ENCODE measurements around the gene ZBTB2. TPM values are rescaled to one million over a fixed set of nuclear protein-coding genes. Genes with fewer than 3 reads are reported as not detected.
"Not testable (repeated sequence)": the region's sequence is repeated elsewhere in the genome, so short reads cannot be mapped to it uniquely, and the experiment has no call there.

The ZBTB2 gene
- total RNA-seq, 1 donor from 2014 or later: 16.6 TPM

GRCh38 chr6:151330130-151330696 is 61.1 kb downstream of the ZBTB2 start:
- no peak for DNase-seq (ENCODE audit: low spot score)

DNA sequence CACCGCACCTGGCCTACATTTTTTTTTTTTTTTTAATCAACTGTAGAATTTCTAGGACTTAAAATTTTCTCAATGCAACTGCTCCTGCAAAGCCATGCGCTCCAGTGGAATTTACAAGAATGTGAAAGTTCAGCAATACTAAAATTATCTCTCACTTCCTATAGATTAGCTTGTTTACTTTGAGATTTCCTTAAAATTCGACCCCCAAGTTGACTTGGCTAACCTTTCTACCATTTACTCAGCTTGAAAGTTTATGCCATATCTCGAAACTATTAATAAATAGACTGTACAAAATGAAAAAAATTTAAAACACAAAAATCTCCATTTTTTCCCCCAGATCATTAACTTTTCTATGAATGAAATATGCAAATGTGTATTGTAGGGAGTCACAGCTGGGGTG is 64.3 kb downstream of the ZBTB2 start:
- no peak for DNase-seq (ENCODE audit: low spot score)

- no peak for DNase-seq (ENCODE audit: low spot score)
Measured at GRCh38 chr6:151326116-151326825, 65.1 kb downstream of the ZBTB2 start.

DNA sequence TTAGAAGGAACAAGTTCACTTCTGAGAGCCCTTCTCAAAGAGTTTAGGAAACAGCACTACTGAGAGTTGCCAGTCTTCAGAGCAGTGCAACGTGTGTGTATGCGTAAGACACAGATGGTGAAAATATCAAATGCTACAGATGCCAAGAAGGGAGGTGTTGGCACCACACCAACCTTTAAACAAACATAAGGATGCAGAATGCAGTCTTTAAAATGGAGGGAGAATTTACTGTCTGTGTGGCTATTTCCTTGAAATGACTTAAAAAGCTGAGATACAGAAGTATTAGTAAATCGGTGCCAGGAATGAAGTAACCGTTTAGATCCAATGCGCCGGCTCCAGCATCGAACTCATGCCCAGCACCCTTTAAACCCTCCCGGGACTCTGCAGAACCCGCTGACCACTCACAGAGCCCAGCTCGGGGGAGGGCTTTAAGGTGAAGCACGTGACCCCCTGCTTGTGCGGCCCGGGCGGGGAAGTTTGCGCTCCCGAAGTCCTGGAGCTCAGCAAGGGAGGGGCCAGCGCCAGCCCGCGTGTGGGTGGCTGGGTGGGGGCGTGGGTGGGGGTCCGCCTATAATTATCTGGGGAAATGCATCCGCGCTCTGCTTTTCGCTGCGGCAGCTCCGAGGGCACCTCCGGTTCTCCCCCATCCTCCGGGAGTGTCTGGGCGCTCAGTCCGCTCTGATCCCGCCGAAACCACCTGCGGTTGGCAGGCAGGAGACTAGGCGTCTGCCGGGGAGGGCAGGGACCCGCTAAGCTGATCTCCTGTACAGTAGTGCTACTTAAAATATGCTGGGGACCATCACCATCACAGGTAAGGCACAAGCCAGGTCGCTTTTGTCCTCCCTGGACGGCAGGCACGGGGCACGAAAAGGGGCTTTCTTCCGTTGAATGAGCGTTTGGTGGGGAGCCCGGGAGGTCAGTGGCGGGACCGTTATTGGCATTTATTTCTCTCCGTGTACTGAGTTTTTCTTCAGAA is 66.0 kb downstream of the ZBTB2 start:
- peak; percentile 49 for DNase-seq (ENCODE audit: low spot score)

- DNase-seq (ENCODE audit: low spot score): no peak
Measured at GRCh38 chr6:151324488-151324825, 66.9 kb downstream of the ZBTB2 start.

GRCh38 chr6:151323791-151324487 is 67.4 kb downstream of the ZBTB2 start:
- peak; percentile 89 for DNase-seq (ENCODE audit: low spot score)

- no peak for DNase-seq (ENCODE audit: low spot score)
Measured at GRCh38 chr6:151322570-151322969, 68.8 kb downstream of the ZBTB2 start.

- no peak for DNase-seq (ENCODE audit: low spot score)
Measured at GRCh38 chr6:151321438-151321837, 69.9 kb downstream of the ZBTB2 start.

DNA sequence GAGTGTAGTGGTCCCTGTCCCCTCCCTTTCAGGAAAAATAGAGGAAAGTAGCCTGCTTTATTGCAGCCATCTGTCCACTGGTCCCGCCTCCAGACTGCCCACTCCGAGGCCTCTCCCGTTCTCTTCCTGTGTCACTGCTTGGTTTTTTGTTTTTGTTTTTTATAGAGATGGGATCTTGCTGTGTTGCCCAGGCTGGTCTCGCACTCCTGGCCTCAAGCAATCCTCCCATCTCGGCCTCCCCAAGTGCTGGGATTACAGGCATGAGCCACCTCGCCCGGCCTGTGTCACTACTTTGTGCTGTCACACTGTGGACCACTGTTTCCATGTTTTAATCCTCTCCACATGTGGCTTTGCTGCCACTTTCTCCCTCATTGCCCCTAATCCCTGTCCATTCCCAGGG is 71.2 kb downstream of the ZBTB2 start:
- no peak for DNase-seq (ENCODE audit: low spot score)

DNA sequence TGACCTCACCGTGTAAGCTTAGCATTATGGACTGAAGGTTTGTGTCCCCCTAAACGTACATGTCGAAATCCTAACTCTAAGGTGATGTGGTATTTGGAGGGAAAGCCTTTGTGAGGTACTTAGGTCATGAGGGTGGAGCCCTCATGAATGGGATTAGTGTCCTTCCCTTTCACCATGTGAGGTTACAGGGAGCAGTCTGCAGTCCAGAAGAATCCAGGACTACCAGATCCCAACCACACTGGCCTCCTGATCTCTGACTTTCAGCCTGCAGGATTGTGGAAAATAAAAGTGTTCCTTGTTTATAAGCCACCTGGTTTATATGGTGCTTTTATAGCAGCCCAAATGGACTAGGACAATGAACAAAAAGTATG is 73.4 kb downstream of the ZBTB2 start:
- DNase-seq (ENCODE audit: low spot score): no peak

DNA sequence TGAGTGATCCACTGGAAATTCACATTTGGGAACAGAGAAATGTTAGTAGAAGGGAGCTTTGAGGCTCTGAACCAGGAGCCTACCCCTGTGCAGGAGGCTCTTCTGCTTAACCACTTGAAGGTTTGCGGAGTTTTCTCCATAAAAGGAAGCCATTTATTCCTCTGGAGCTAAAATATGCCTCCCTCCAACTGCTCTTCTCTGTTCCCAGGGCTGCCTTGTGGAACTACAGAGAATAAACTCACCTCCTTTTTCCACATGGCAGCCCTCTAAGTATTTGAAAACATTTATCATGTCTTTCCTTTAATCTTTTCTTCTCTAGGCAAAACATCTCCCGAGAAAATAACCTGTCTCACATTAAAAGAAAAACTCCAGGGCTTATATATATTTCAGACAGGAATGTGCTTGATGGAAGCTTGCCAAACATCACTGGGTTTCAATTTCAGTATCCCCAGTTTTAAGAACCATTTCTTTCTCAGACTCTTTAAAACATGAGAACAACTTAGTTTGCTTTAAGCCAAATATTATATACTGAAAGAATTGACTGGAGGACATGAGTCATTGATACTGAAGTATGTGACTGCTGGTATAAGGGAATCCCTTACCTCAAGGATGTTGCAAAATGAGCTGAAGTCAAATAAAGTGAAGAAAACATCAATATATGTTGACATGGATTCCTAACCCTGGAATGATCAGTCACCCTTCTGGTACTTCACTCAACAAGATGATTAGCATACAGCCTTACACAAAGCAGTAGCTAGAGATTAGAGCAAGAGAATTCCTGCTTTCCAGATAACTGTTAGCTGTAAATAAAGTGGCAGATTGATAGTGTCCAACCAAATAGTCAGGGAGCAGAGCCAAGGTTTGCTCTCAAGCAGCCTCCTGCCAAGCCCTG is 74.0 kb downstream of the ZBTB2 start:
- no peak for DNase-seq (ENCODE audit: low spot score)

DNA sequence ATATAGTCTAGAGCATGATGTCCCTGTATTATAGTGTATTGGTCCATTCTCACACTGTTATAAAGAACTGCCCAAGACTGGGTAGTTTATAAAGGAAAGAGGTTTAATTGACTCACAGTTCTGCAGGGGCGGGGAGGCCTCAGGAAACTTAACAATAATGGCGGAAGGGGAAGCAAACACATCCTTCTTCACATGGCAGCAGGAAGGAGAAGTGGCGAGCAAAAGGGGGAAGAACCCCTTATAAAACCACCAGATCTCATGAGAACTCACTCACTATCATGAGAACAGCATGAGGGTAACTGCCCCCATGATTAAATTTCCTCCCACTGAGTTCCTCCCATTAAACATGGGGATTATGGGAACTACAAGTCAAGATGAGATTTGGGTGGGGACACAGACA is 75.7 kb downstream of the ZBTB2 start:
- DNase-seq (ENCODE audit: low spot score): not testable (repeated sequence)

Other genes starting within 250 kb of the ZBTB2 start
- gene AKAP12, start 151.6 kb downstream of the ZBTB2 start, total RNA-seq: 52.4 TPM
- gene RMND1, start 60.6 kb upstream of the ZBTB2 start, total RNA-seq: 23.0 TPM
- 1.7 TPM for gene CCDC170, start 102.5 kb upstream of the ZBTB2 start, total RNA-seq

Measured in ureter (tissue), 1 donor.